ENCODE results near the gene RGR.

RGR gene

DNA sequence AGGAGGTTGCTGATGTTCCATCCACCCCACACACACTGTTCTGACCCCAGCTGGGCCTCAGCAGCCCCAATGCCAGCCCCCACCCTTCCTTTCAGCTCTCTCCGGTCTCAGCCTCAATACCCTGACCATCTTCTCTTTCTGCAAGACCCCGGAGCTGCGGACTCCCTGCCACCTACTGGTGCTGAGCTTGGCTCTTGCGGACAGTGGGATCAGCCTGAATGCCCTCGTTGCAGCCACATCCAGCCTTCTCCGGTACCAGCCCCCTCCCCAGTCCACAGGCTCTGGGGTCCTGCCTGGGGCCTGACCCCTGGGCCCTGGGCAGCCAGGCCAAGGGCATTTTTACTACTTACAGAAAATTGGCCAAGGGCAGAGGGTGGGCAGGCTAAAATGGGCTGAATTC is 2.6 kb downstream of the RGR start:
- TF ChIP-seq SIN3A (IDR thresholded peaks at IDR 0.05; ENCODE audit: borderline replicate concordance, insufficient read depth, low read length) (no peak), FOXP2 (optimal IDR thresholded peaks at IDR 0.05; ENCODE audit: borderline replicate concordance, extremely low read depth, extremely low read length, insufficient read depth) (no peak), POLR2AphosphoS5 (IDR thresholded peaks at IDR 0.05; ENCODE audit: low read depth, low read length) (no peak), TAF1 (IDR thresholded peaks at IDR 0.05; ENCODE audit: borderline replicate concordance, insufficient read depth, low read length) (no peak)
- TF ChIP-seq, protein P1, sequence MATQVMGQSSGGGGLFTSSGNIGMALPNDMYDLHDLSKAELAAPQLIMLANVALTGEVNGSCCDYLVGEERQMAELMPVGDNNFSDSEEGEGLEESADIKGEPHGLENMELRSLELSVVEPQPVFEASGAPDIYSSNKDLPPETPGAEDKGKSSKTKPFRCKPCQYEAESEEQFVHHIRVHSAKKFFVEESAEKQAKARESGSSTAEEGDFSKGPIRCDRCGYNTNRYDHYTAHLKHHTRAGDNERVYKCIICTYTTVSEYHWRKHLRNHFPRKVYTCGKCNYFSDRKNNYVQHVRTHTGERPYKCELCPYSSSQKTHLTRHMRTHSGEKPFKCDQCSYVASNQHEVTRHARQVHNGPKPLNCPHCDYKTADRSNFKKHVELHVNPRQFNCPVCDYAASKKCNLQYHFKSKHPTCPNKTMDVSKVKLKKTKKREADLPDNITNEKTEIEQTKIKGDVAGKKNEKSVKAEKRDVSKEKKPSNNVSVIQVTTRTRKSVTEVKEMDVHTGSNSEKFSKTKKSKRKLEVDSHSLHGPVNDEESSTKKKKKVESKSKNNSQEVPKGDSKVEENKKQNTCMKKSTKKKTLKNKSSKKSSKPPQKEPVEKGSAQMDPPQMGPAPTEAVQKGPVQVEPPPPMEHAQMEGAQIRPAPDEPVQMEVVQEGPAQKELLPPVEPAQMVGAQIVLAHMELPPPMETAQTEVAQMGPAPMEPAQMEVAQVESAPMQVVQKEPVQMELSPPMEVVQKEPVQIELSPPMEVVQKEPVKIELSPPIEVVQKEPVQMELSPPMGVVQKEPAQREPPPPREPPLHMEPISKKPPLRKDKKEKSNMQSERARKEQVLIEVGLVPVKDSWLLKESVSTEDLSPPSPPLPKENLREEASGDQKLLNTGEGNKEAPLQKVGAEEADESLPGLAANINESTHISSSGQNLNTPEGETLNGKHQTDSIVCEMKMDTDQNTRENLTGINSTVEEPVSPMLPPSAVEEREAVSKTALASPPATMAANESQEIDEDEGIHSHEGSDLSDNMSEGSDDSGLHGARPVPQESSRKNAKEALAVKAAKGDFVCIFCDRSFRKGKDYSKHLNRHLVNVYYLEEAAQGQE (IDR thresholded peaks at IDR 0.05; ENCODE audit: insufficient read depth in 1 of 2, low read depth in 2 of 2, low read length in 2 of 2): no peak

DNA sequence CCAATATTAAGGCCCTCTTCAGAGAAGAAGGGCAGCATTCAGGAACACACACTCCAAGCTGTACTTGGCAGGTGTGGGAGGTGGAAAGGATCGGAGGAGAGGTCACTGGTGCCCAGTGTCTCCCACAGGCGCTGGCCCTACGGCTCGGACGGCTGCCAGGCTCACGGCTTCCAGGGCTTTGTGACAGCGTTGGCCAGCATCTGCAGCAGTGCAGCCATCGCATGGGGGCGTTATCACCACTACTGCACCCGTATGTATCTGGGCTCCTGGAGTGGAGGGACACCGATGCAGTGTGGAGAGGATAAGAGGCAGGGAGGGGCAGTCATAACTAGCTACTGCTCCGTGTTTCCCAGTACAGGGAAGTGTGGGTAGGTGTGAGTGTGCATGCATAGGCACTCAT is 3.9 kb downstream of the RGR start:
- TF ChIP-seq POLR2AphosphoS5 (IDR thresholded peaks at IDR 0.05; ENCODE audit: low read depth, low read length): no peak
- no peak for TF ChIP-seq SIN3A (IDR thresholded peaks at IDR 0.05; ENCODE audit: borderline replicate concordance, insufficient read depth, low read length)
- TF ChIP-seq, protein P1 (IDR thresholded peaks at IDR 0.05; ENCODE audit: insufficient read depth in 1 of 2, low read depth in 2 of 2, low read length in 2 of 2): no peak
- no peak for TF ChIP-seq FOXP2 (optimal IDR thresholded peaks at IDR 0.05; ENCODE audit: borderline replicate concordance, extremely low read depth, extremely low read length, insufficient read depth)
- no peak for TF ChIP-seq TAF1 (IDR thresholded peaks at IDR 0.05; ENCODE audit: borderline replicate concordance, insufficient read depth, low read length)

DNA sequence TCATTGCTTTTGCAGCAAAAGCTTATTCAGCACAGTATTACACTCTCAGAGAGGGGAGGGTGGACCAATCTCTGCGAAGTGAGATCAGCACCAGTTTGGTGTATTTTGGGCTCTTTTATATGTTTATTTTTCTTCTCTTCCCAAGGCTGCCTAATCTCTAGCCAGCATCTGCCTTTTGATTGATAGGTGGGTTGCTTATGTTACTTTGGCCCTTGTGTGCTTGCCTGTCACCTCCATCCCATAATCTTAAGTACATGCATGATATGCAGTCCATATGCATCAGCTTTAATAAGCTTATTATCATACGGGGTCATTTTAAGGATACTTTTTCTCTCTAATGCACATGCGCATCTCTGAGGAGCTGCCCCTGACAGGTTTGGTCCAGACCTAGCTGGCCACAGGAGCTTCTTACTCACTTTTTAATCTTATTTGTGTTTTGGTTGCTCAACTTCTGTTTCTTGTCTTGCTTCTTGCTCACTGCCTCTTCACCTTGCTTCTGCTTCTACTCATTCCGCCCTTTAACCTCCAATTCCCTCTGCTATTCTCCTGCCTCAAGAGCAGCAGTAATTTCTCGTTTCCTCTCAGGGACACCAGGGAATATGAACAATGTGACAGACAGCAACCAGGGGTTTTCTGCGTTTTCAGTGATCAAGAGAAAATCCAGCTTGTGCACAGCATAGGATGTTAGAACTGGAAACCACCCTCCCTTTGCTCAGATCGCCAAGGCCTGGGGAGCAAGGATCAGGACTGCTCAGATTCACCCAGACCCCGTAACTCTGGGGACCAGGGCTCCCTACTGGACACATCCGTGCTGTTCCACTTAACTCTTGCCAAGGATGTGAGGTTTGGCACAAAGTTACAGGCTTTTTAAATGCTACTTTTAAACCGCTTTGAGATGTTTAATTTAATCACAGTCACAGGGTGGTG is 10.0 kb downstream of the RGR start:
- TF ChIP-seq FOXP2 (optimal IDR thresholded peaks at IDR 0.05; ENCODE audit: borderline replicate concordance, extremely low read depth, extremely low read length, insufficient read depth): no peak
- TF ChIP-seq POLR2AphosphoS5 (IDR thresholded peaks at IDR 0.05; ENCODE audit: low read depth, low read length): no peak
- no peak for TF ChIP-seq SIN3A (IDR thresholded peaks at IDR 0.05; ENCODE audit: borderline replicate concordance, insufficient read depth, low read length)
- TF ChIP-seq, protein P1 (IDR thresholded peaks at IDR 0.05; ENCODE audit: insufficient read depth in 1 of 2, low read depth in 2 of 2, low read length in 2 of 2): no peak
- no peak for TF ChIP-seq TAF1 (IDR thresholded peaks at IDR 0.05; ENCODE audit: borderline replicate concordance, insufficient read depth, low read length)

DNA sequence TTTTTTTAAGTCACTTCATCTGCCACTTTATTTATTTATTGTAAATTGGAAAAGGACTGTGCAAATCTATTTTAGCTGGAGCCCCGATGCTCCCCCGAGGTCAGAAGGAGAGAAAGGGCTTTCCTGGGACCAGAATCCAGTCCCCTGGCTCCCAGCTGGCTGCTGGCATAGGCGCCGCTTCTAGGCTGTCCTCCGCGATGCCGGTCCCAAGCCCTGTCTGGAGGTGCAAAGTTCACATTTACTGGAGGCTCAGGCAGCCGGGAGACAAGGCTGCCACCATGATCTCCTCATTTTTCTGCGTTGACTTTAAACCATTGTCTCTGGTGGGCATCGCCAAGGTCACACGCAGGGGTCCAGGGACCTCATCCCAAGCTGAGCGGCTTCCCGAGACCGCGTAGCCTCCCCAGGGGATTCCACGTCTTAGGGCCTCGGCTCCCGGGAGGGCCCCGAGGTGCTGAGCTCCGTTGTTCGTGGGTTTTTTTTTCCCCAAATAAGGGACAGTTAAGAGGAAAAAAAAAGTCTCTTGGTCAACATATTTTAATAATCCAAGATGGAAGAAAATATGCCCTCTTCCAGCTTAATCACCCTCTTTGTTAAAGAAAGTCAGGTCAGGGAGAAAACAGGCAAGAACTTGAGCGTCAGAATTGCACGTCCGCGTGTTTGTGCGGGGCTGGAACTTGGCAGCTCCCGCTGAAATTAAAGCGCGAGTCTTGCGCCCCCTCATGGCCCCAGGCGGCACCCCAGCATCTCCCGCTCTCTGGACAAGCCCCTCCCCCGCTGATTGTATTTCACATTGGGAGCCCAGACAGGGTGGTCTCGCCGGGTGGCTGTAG is 11.9 kb downstream of the RGR start:
- TF ChIP-seq, protein P1 (IDR thresholded peaks at IDR 0.05; ENCODE audit: insufficient read depth in 1 of 2, low read depth in 2 of 2, low read length in 2 of 2): no peak
- TF ChIP-seq SIN3A (IDR thresholded peaks at IDR 0.05; ENCODE audit: borderline replicate concordance, insufficient read depth, low read length) (no peak), POLR2AphosphoS5 (IDR thresholded peaks at IDR 0.05; ENCODE audit: low read depth, low read length) (no peak), FOXP2 (optimal IDR thresholded peaks at IDR 0.05; ENCODE audit: borderline replicate concordance, extremely low read depth, extremely low read length, insufficient read depth) (no peak), TAF1 (IDR thresholded peaks at IDR 0.05; ENCODE audit: borderline replicate concordance, insufficient read depth, low read length) (no peak)

Measured in PFSK-1 (cell line).